Tracheal epithelial cell (primary cell): ENCODE data around the gene TMEM128. TPM values are rescaled to one million over a fixed set of nuclear protein-coding genes. Genes with fewer than 3 reads are reported as not detected.

Source experiments
- total RNA-seq: library from RNA; depleted of rRNA; stranded (reverse); fragments of >200 nt; gene quantifications from 2 replicates; pipeline ENCODE4 v1.2.1, GENCODE V29; 2014

TMEM128 gene
- total RNA-seq: 14.2 and 19.6 TPM in 2 replicates

GRCh38 chr4:4248029-4248884, at the start of gene TMEM128:
Gene TMEM128, minus strand, starts transcription at chr4:4248223. Its CDS starts 21 bp downstream, at chr4:4248202.

GRCh38 chr4:4289941-4290850, 42.2 kb upstream of the TMEM128 start, which contains the start of the genes LYAR and ZBTB49:
Gene LYAR, minus strand, starts transcription at chr4:4290154. Its CDS starts 6,412 bp downstream, at chr4:4283742.
Gene ZBTB49, plus strand, starts transcription at chr4:4290251. Its CDS starts 9,695 bp downstream, at chr4:4299946.

GRCh38 chr4:4226606-4227438, 21.2 kb downstream of the TMEM128 start, which contains the start of gene OTOP1:
Gene OTOP1, minus strand, starts transcription at chr4:4226929. Its CDS starts 65 bp downstream, at chr4:4226864.

Other genes starting within 250 kb of the TMEM128 start
- gene OTOP1, start 21.3 kb downstream of the TMEM128 start, total RNA-seq: not detected in 2 replicates
- 18.3 and 21.4 TPM in 2 replicates for gene LYAR, start 41.9 kb upstream of the TMEM128 start, total RNA-seq
- 3.8 and 5.1 TPM in 2 replicates for gene ZBTB49, start 42.0 kb upstream of the TMEM128 start, total RNA-seq
- 2.6 and 23.9 TPM in 2 replicates for gene NSG1, start 138.9 kb upstream of the TMEM128 start, total RNA-seq